ENCODE data around the gene PIPOX. TPM values are rescaled to one million over a fixed set of nuclear protein-coding genes. Genes with fewer than 3 reads are reported as not detected.

PIPOX gene
- total RNA-seq, 1 donor from 2014 or later, result 1.8 TPM

GRCh38 chr17:29010586-29010985 is 32.4 kb upstream of the PIPOX start:
- peaks cover 2% of the 10 kb centered on the region for H3K36me3 Mint-ChIP-seq (ENCODE audit: low read depth, unreplicated experiment)
- Histone ChIP-seq H4K20me1 (ENCODE audit: insufficient read depth, low read length) (no peaks in the 10 kb centered on the region), H2AFZ (ENCODE audit: low read depth, low read length) (no peak overlapping the region), H3K27ac (ENCODE audit: low read depth, low read length) (no peak overlapping the region), H3K4me1 (ENCODE audit: insufficient read depth, low read length) (peaks cover 2% of the 10 kb centered on the region), H3K9ac (ENCODE audit: low read length) (no peak overlapping the region), H3K79me2 (ENCODE audit: insufficient read depth, low read length) (no peaks in the 10 kb centered on the region), H3K4me2 (ENCODE audit: low read length) (no peak overlapping the region), H3K36me3 (ENCODE audit: insufficient read depth, low read length) (no peaks in the 10 kb centered on the region), H3K4me3 (ENCODE audit: insufficient read depth, low read depth, low read length) (no peak overlapping the region), H3K27me3 (ENCODE audit: insufficient read depth, low read length) (peaks cover 42% of the 10 kb centered on the region), H3K9me3 (ENCODE audit: insufficient read depth, low read depth, low read length) (no peaks in the 10 kb centered on the region)
- DNase-seq (ENCODE audit: low read depth) (no peak), FAIRE-seq (no peak)
- no peak overlapping the region for H3K27ac Mint-ChIP-seq (ENCODE audit: unreplicated experiment)
- peaks cover 11% of the 10 kb centered on the region for H3K4me1 Mint-ChIP-seq (ENCODE audit: low read depth, unreplicated experiment)
- TF ChIP-seq EZH2 (IDR thresholded peaks at IDR 0.05; ENCODE audit: insufficient read depth, low read length) (no peak), CTCF (IDR thresholded peaks at IDR 0.05; ENCODE audit: insufficient read depth, low read depth, low read length) (no peak)
- no peak overlapping the region for H3K4me3 Mint-ChIP-seq (ENCODE audit: unreplicated experiment)
- peaks cover 2% of the 10 kb centered on the region for H3K9me3 Mint-ChIP-seq (ENCODE audit: unreplicated experiment)
- peaks cover 45% of the 10 kb centered on the region for H3K27me3 Mint-ChIP-seq (ENCODE audit: low read depth, unreplicated experiment)

DNA sequence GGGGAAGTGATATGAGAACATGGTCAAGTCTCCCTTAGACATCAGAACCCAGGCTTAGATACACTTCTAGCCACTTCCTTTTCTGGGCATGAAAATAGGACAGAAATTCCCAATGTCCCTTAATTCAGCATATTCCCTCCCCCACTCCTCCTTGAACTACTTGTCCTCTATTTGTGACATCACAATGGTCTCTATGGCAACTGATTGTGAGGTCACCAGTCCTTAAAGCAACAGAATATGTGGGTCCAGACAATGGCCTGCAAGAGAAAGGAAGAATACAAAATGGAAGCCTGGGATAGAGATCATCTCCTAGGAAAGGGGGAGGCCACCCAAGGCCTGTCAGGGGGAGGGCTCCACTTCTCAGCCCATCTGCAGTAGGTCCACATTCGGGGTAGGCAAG is 30.4 kb upstream of the PIPOX start:
- Mint-ChIP-seq H3K27me3 (ENCODE audit: low read depth, unreplicated experiment) (peaks cover 52% of the 10 kb centered on the region), H3K4me1 (ENCODE audit: low read depth, unreplicated experiment) (peaks cover 5% of the 10 kb centered on the region), H3K9me3 (ENCODE audit: unreplicated experiment) (peaks cover 2% of the 10 kb centered on the region), H3K27ac (ENCODE audit: unreplicated experiment) (no peak overlapping the region), H3K4me3 (ENCODE audit: unreplicated experiment) (no peak overlapping the region), H3K36me3 (ENCODE audit: low read depth, unreplicated experiment) (peaks cover 2% of the 10 kb centered on the region)
- H3K27ac ChIP-seq (ENCODE audit: low read depth, low read length), result no peak overlapping the region
- H3K79me2 ChIP-seq (ENCODE audit: insufficient read depth, low read length), result no peaks in the 10 kb centered on the region
- DNase-seq (ENCODE audit: low read depth) (no peak), FAIRE-seq (no peak)
- H2AFZ ChIP-seq (ENCODE audit: low read depth, low read length), result no peak overlapping the region
- no peak overlapping the region for H3K9ac ChIP-seq (ENCODE audit: low read length)
- H3K36me3 ChIP-seq (ENCODE audit: insufficient read depth, low read length), result no peaks in the 10 kb centered on the region
- H3K4me3 ChIP-seq (ENCODE audit: insufficient read depth, low read depth, low read length), result no peak overlapping the region
- H3K9me3 ChIP-seq (ENCODE audit: insufficient read depth, low read depth, low read length), result no peaks in the 10 kb centered on the region
- H4K20me1 ChIP-seq (ENCODE audit: insufficient read depth, low read length), result no peaks in the 10 kb centered on the region
- H3K4me1 ChIP-seq (ENCODE audit: insufficient read depth, low read length), result no peaks in the 10 kb centered on the region
- no peak for TF ChIP-seq EZH2 (IDR thresholded peaks at IDR 0.05; ENCODE audit: insufficient read depth, low read length)
- TF ChIP-seq CTCF (IDR thresholded peaks at IDR 0.05; ENCODE audit: insufficient read depth, low read depth, low read length), result no peak
- H3K4me2 ChIP-seq (ENCODE audit: low read length), result no peak overlapping the region
- H3K27me3 ChIP-seq (ENCODE audit: insufficient read depth, low read length), result peaks cover 48% of the 10 kb centered on the region

DNA sequence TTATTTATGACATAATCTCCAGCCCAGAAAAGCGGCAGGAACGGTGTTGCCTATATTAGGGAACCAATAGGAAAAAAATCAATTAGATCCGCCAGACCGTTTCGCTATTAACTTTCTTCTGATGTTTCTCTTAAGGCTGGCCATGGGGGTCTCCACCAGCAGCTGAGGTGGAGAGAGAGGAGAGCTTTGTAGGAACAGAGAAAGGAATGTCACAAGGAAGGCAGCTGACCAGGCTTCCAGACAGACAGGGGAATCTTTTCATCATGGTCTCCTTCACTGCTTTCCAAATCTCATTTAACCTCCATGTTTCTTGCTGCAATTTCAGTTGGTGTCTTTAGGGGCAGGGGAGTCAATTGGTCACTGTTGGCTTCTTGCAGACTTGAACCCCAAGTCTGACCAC is 28.2 kb upstream of the PIPOX start:
- Mint-ChIP-seq H3K27me3 (ENCODE audit: low read depth, unreplicated experiment) (peaks cover 60% of the 10 kb centered on the region), H3K9me3 (ENCODE audit: unreplicated experiment) (peaks cover 2% of the 10 kb centered on the region), H3K4me1 (ENCODE audit: low read depth, unreplicated experiment) (peaks cover 6% of the 10 kb centered on the region)

More for the DNA sequence above, 28.2 kb upstream of the PIPOX start:
- Histone ChIP-seq H3K27me3 (ENCODE audit: insufficient read depth, low read length) (peaks cover 66% of the 10 kb centered on the region), H3K27ac (ENCODE audit: low read depth, low read length) (no peak overlapping the region), H3K9me3 (ENCODE audit: insufficient read depth, low read depth, low read length) (no peaks in the 10 kb centered on the region), H2AFZ (ENCODE audit: low read depth, low read length) (no peak overlapping the region), H3K36me3 (ENCODE audit: insufficient read depth, low read length) (no peaks in the 10 kb centered on the region), H3K9ac (ENCODE audit: low read length) (no peak overlapping the region), H4K20me1 (ENCODE audit: insufficient read depth, low read length) (no peaks in the 10 kb centered on the region), H3K79me2 (ENCODE audit: insufficient read depth, low read length) (no peaks in the 10 kb centered on the region), H3K4me2 (ENCODE audit: low read length) (no peak overlapping the region), H3K4me3 (ENCODE audit: insufficient read depth, low read depth, low read length) (no peak overlapping the region), H3K4me1 (ENCODE audit: insufficient read depth, low read length) (no peaks in the 10 kb centered on the region)
- Mint-ChIP-seq H3K4me3 (ENCODE audit: unreplicated experiment) (no peak overlapping the region), H3K27ac (ENCODE audit: unreplicated experiment) (no peak overlapping the region), H3K36me3 (ENCODE audit: low read depth, unreplicated experiment) (peaks cover 2% of the 10 kb centered on the region)
- DNase-seq (ENCODE audit: low read depth) (no peak), FAIRE-seq (no peak)
- no peak for TF ChIP-seq CTCF (IDR thresholded peaks at IDR 0.05; ENCODE audit: insufficient read depth, low read depth, low read length)
- no peak for TF ChIP-seq EZH2 (IDR thresholded peaks at IDR 0.05; ENCODE audit: insufficient read depth, low read length)

Data from astrocyte (in vitro differentiated cells and primary cell).